Right lobe of liver (tissue), 6 donors: ENCODE results near the gene SLC13A1. TPM values are rescaled to one million over a fixed set of nuclear protein-coding genes. Genes with fewer than 3 reads are reported as not detected.

Source experiments
- ATAC-seq, 4 donors: fragments of 200-7000 bp; cut with Tn5 transposase; one replicate each; pipeline ENCODE4 v1.9.1; 2020; ENCODE audit warnings: mild to moderate bottlenecking in 4 of 4, moderate library complexity in 4 of 4
- DNase-seq, 3 donors: peaks; one replicate each; pipeline ENCODE4 v3.0.0-alpha.2; 2020
- H3K27ac ChIP-seq, 3 donors: fragments of 200-600 bp; one replicate each; pipeline ENCODE4 v1.8.0; 2022
- H3K27me3 ChIP-seq, 2 donors: fragments of 200-600 bp; one replicate each; pipeline ENCODE4 v1.8.0; 2022
- H3K36me3 ChIP-seq, 4 donors: fragments of 200-600 bp; sonication (generic) in 1 of 4; one replicate each; pipeline versions ENCODE4 v1.5.1 to v1.8.0; 2017 to 2022; ENCODE audit warnings: control low read depth in 1 of 4
- H3K4me1 ChIP-seq, 4 donors: fragments of 200-600 bp; sonication (generic) in 1 of 4; one replicate each; pipeline versions ENCODE4 v1.5.1 to v1.8.0; 2017 to 2022; ENCODE audit warnings: control low read depth in 1 of 4
- H3K4me3 ChIP-seq, 3 donors: fragments of 200-600 bp; one replicate each; pipeline ENCODE4 v1.8.0; 2022
- H3K9me3 ChIP-seq, 4 donors: fragments of 200-600 bp; sonication (generic) in 1 of 4; one replicate each; pipeline versions ENCODE4 v1.5.1 to v1.8.0; 2017 to 2022; ENCODE audit warnings: control low read depth in 1 of 4
- CTCF ChIP-seq, 4 donors: fragments of 200-600 bp in 3 of 4; fragments of 450-650 bp in 1 of 4; IDR thresholded peaks; one replicate each; pipeline versions ENCODE4 v1.5.1 to v1.8.0; 2016 to 2022; ENCODE audit warnings: antibody characterized with exemption in 4 of 4, mild to moderate bottlenecking in 2 of 4
- POLR2A ChIP-seq: fragments of 450-650 bp; IDR thresholded peaks from one replicate; pipeline ENCODE4 v1.6.1; 2017; ENCODE audit warnings: antibody characterized with exemption, mild to moderate bottlenecking
- WGBS: methylation state at CpG from one replicate; pipeline ENCODE4 v1.1.6; 2018; ENCODE audit warnings: low coverage, low lambda C conversion rate; ENCODE audit not compliant: insufficient coverage; ENCODE audit errors: missing lambda C conversion rate; 5-methylcytosine and 5-hydroxymethylcytosine counted together
- intact Hi-C, 2 donors: fragments of 100-400 bp; cut with DNase I; formaldehyde crosslinking; loops; one replicate each; pipeline versions ENCODE4 v1.11.2 to v1.14.1; 2022
- long read RNA-seq: library from polyadenylated mRNA; unstranded; transcript quantifications from one replicate; pipeline ENCODE4 v2.0.0, GENCODE V29; 2019
- total RNA-seq, 6 experiments: library from RNA; depleted of rRNA in 2 of 6; stranded (reverse); fragments of >200 nt in 2 of 6; fragmentation: NEBNext Ultra II Directional in 3 of 6; extraction: Animal tissue kit (Norgen Biotek cat#: 25700) in 3 of 6; gene quantifications; one replicate each; pipeline versions ENCODE4 v1.1.0 to v1.2.4, GENCODE V29; 2016 to 2023
- donor health status: DM: no; HTN: yes; CAD: no.
- donor health status: DM: no; HTN: no; CAD: no.
- donor health status: DM: no; HTN: no; CAD: no.
- donor health status: DM: no; HTN: yes; CAD: no.
- donor health status: DM: no; HTN: yes; CAD: no.

SLC13A1 gene
- not detected for total RNA-seq
- long read RNA-seq = 0 reads

GRCh38 chr7:123199883-123200282 is at the start of gene SLC13A1:
Gene SLC13A1 (minus strand): TSS chr7:123199969. CDS start chr7:123199946, 23 bp downstream.
- WGBS = 68% methylated on average over 4 of the region's 4 CpGs
- no peak for TF ChIP-seq CTCF (IDR thresholded peaks at IDR 0.05)
- TF ChIP-seq POLR2A = no peak
- no peaks in the 10 kb centered on the region for H3K27me3 ChIP-seq
- DNase-seq (no peak), ATAC-seq (no peak)
- H3K36me3 ChIP-seq = no peaks in the 10 kb centered on the region
- intact Hi-C loops = no loop called here
- no peaks in the 10 kb centered on the region for H3K4me1 ChIP-seq
- H3K4me3 ChIP-seq = no peak within 1 kb of the TSS
- H3K9me3 ChIP-seq = no peaks in the 10 kb centered on the region
- H3K27ac ChIP-seq = no peak within 1 kb of the TSS

DNA sequence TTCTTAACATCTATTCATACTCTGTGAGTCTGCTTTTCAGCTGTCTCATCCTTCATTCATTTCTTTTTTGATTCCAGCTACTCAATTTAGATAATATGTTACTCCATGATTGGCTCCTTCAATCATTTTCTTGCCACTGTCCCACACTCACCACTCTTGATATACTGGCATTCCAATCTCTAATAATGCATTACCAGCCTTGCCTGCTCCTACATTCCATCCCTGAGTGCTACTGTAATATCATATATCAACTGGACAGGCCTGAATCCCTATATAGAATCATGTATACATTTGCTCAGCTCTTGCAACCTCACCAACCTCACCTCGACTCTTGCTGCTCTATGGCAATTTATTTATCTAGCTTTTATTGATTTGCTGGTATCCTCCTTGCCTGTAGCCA is 45.0 kb upstream of the SLC13A1 start:
- intact Hi-C loops = no loop called here
- no peaks in the 10 kb centered on the region for H3K9me3 ChIP-seq
- 55% methylated on average over 1 of the region's 1 CpG for WGBS
- no peaks in the 10 kb centered on the region for H3K36me3 ChIP-seq
- DNase-seq = no peak
- no peak for ATAC-seq
- TF ChIP-seq POLR2A = no peak
- no peak for TF ChIP-seq CTCF (IDR thresholded peaks at IDR 0.05)
- no peaks in the 10 kb centered on the region for H3K4me1 ChIP-seq
- no peak overlapping the region for H3K4me3 ChIP-seq
- no peak overlapping the region for H3K27ac ChIP-seq
- H3K27me3 ChIP-seq = no peaks in the 10 kb centered on the region

DNA sequence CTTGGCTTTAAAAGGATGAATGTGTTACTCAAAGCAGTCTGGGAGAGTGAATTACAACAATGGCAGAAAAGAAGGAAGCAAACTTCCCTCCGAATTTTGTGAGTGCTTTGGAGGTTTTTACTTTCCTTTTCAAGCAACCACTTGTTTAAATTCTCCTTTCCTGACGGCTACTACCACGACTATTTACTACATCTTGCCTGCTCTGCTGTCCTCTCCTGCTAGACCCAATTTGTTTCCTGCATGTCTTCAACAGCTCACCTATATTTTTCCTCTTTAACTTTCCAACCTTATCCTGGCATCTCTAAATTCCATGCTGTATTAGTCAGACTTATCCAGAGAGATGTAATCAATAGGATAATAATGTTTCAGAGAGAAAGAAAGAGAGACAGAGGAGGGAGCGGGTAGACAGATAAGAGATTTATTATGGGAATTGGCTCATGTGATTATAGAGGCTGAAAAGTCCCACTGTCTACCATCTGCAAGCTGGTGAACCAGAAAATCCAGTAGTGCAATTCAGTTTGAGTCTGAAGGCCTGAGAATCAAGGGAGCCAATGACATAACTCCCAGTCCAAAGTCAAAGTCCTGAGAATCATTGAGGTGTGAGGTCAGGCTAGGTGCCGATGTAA is 42.8 kb upstream of the SLC13A1 start:
- H3K36me3 ChIP-seq = no peaks in the 10 kb centered on the region
- H3K27me3 ChIP-seq = no peaks in the 10 kb centered on the region
- ATAC-seq = no peak
- no peaks in the 10 kb centered on the region for H3K4me1 ChIP-seq
- 29% methylated on average over 5 of the region's 5 CpGs for WGBS
- intact Hi-C loops = no loop called here
- no peak overlapping the region for H3K4me3 ChIP-seq
- no peak for DNase-seq
- no peaks in the 10 kb centered on the region for H3K9me3 ChIP-seq
- no peak overlapping the region for H3K27ac ChIP-seq
- TF ChIP-seq POLR2A (no peak), CTCF (IDR thresholded peaks at IDR 0.05) (no peak)

- DNase-seq = no peak
- Histone ChIP-seq H3K27ac (no peak overlapping the region), H3K27me3 (no peaks in the 10 kb centered on the region), H3K4me1 (no peaks in the 10 kb centered on the region), H3K9me3 (no peaks in the 10 kb centered on the region), H3K4me3 (no peak overlapping the region), H3K36me3 (no peaks in the 10 kb centered on the region)
- intact Hi-C loops = no loop called here
- ATAC-seq = no peak
- WGBS = 61% methylated on average over 3 of the region's 3 CpGs
- TF ChIP-seq POLR2A (no peak), CTCF (IDR thresholded peaks at IDR 0.05) (no peak)
These were observed 42.0 kb upstream of the SLC13A1 start for GRCh38 chr7:123241809-123242208.
